Measurements from ENCODE around the gene HTATIP2. TPM values are rescaled to one million over a fixed set of nuclear protein-coding genes. Genes with fewer than 3 reads are reported as not detected.
"Not testable (repeated sequence)": the region's sequence is repeated elsewhere in the genome, so short reads cannot be mapped to it uniquely, and the experiment has no call there.

The HTATIP2 gene
- total RNA-seq, 1 donor from 2014 or later = 20.9 TPM

DNA sequence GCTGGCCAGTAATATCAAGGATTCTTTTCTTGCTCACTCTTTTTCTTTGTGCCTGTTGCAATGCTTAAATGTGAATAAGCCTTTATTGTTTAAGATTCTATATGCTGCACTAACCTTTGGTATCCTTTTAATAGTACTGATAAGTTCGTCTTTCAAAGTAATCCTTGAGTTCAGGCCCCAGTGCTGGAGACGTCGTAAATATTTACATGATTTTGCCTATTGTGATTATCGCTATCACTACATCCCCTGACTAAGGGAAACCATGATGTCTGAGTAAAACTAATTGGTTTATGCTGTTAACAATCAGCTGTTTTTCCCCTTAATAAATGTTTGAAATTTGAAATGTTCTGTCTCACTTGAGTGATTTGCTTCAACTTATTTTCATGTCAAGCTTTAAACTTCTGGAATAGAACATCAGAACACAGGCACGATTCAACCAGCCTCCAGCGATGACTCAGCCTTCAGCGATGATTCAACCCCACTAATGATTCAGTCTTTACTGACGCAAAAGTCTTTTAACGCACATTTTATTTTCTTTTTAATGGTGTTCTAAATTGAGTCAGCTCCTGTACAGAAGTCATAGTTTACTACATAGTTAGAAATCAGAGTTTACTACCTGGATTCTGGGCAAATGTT is 3.9 kb downstream of the HTATIP2 start:
- intact Hi-C loops (cut with micrococcal nuclease) = no loop called here
- DNase-seq (no peak), ATAC-seq (no peak)

DNA sequence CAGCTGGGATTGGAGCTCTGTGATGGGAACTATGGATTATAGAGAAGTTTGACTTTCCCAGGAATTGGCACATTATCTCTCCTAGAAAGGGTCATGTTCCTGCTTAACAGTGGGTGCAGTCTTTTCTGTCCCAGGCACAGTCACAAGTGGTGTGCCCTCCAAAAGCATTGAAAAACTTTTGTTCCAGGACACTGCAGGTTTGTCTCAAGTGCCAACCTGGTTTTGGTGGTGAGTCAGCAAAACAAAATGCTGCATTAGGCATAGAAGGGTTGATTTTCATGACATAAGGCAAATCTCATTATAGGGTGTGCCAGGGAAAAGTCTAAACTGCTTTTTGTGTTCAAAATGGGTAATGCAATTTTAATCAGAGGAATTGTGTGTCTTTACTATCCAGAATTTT is 4.9 kb downstream of the HTATIP2 start:
- DNase-seq (no peak), ATAC-seq (no peak)
- intact Hi-C loops (cut with micrococcal nuclease) = no loop called here

DNA sequence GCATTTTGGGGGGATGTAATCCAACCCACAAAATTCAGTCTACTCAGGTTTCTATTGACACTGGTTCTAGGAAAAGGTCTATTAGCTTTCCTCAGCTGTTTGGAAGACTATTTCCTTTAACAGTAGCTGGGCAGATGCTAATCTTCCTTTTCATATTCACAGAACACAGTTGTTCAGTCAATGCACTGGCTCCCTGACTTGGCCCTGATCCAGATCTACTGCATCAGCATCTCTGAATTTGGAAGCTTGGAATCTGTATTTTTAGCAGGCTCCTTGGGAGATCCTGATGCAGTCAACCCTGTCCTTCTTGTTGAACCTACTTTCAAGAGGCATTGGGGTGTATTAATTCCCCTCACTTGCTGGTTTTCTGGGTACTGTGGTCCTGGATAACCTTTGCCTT is 6.3 kb downstream of the HTATIP2 start:
- DNase-seq = no peak
- intact Hi-C loops (cut with micrococcal nuclease) = no loop called here
- ATAC-seq = no peak

DNA sequence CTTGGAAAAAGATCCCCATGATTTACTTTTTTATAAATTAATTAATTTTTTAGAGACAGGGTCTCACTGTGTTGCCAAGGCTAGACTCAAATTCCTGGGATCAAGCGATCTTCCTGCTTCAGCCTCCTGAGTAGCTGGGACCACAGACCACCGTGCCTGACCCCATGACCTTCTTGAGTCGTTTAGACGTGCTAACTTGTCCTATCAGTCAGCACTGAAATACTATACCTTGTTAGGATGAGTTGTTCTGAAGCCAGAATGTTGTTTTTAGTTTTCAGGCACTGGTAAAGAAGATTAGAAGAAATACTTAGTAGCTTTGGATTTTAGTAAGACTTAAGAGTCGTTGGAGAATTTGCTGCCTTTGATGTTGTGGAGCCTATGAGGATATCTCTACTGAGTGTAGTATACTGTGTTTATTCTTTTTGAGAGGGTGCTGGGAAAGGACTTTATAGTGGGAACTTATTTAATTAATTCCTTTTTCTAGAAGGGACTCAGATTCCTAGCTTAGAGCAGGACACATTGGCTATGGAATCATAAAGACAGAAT is 8.6 kb downstream of the HTATIP2 start:
- no peak for DNase-seq
- ATAC-seq = no peak
- intact Hi-C loops (cut with micrococcal nuclease) = no loop called here

DNA sequence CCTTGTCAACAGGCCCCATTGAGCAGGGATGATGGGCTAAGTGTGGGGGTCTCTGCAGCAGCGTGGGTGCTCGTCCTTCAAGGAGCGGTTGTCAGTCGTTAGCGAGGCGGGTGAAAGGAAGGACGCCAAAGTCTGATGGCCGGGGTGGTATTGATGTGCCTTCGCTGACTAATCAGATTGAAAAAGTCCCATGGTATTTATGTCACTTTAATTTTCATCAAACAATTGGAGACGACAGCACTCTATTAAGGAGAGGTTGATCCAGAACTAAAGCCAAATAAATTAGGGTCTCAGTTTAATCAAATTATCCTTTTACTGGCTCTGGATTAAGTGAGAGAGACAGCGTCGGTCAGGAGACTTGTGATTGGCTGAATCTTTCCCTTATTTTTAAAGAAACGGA is 9.6 kb downstream of the HTATIP2 start:
- intact Hi-C loops (cut with micrococcal nuclease) = no loop called here
- no peak for DNase-seq
- no peak for ATAC-seq

DNA sequence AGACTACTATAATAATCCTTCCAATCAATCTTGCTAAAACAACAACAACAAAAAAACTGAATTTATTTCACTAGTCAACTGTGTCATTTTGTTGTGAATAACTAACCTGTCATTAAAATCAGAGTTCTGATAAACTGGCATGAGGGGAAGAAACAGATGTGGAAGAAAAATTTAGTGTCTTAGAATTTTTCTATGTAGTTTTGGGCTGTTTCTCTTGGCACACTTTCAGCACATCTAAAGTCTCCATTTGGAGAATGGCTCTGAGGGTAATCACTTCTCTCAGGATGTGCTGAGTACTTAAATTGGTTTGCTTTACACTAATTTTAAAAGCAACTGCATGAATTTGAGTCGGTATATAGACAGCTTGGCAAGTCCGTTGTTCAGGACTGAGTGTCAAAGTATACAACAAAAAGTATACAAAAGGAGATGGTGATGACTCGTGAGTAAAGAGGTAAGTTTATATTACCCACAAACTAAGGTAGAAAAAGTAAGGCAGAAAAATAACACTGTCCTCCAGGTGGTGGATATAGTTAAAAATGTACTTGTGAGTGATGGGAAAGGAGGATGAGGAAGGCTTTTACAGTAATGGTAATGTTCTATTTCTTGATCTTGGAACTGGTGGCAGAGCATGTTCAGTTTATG is 10.2 kb downstream of the HTATIP2 start:
- ATAC-seq (no peak), DNase-seq (no peak)
- intact Hi-C loops (cut with micrococcal nuclease) = no loop called here

DNA sequence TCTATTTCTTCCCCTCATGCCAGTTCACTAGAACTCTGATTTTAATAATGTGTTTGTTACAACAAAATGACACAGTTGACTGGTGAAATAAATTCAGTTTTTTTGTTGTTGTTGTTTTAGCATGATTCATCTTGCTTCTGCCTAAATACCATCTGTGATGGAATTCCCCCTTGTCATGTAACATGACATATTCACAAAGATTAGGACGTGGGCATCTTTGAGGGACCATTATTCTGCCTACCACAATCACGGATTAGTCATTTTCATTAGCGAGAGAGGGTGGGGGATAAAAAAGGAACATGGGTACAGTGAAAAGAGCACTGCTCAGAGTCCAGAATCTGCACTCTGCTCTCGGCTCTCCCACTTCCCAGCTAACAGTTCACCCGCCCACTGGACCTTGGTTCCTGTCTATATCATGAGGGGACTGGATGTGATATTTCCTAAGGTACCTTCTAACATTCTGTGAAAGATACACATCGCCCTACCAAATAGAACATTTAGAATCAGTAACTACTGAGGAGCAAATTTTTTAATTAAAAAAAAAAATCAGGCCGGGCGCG is 11.3 kb downstream of the HTATIP2 start:
- intact Hi-C loops (cut with micrococcal nuclease) = no loop called here
- ATAC-seq = no peak
- DNase-seq = no peak

DNA sequence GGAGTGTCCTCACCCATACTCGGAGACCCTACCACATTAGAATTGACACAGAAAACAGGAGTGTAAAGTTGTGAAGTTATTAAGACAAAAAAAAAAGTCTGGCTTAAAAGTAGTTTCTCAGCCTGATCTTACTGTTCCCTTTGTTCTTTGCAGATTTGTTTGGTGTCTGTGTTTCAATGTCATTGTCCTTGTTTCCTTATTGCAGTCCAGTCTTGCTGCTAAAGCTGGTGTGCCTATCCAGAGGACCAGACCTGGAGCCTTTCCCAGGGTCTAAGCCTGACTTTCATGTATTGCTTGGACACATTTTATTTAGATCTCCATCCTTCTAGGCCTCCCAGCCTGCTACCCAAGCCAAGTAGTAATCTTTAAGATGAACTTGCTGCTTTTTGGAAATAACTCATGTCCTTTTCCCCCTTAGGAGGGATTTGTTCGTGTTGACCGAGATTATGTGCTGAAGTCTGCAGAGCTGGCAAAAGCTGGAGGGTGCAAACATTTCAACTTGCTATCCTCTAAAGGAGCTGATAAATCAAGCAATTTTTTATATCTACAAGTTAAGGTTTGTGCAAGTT is 12.7 kb downstream of the HTATIP2 start:
- ATAC-seq (no peak), DNase-seq (no peak)
- intact Hi-C loops (cut with micrococcal nuclease) = no loop called here

GRCh38 chr11:20385996-20386395 is 22.5 kb downstream of the HTATIP2 start:
- intact Hi-C loops (cut with micrococcal nuclease); DNase-seq; ATAC-seq: not testable (repeated sequence)

- DNase-seq (peak; percentile 98), ATAC-seq (peak; percentile 97)
- intact Hi-C loops (cut with micrococcal nuclease) = no loop called here
Observed at GRCh38 chr11:20387261-20388095, 24.0 kb downstream of the HTATIP2 start, which contains the start of gene PRMT3. TSS of gene PRMT3 (plus strand) at chr11:20387716. CDS start at chr11:20387747, 31 bp downstream.

GRCh38 chr11:20388096-20389055 is 24.9 kb downstream of the HTATIP2 start:
- intact Hi-C loops (cut with micrococcal nuclease) = no loop called here

GRCh38 chr11:20397281-20397680 is 33.8 kb downstream of the HTATIP2 start:
- ATAC-seq (no peak), DNase-seq (no peak)
- intact Hi-C loops (cut with micrococcal nuclease) = no loop called here

More at GRCh38 chr11:20388096-20389055, 24.9 kb downstream of the HTATIP2 start:
- DNase-seq (peak; percentile 44), ATAC-seq (peak; percentile 13)

DNA sequence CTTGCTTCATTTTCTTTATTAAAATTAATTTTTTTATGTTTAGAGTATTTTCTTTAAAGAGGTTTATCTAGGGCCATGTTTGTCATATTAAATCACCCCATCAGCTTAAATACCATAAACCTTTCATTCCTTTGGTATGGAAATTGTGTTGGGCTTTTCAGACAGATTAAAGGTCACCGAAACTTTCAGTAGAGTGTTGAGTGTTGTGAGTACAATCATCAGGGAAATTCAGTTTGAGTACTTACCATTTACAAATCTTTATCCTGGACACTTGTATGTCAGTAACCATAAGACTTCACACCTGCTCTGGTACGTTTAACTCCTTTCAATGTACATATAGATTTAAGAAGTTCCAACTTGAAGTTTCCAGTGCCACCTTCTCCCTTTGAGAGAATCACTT is 36.0 kb downstream of the HTATIP2 start:
- DNase-seq = no peak
- no peak for ATAC-seq
- intact Hi-C loops (cut with micrococcal nuclease) = no loop called here

GRCh38 chr11:20403059-20403458 is 39.5 kb downstream of the HTATIP2 start:
- intact Hi-C loops (cut with micrococcal nuclease) = no loop called here
- DNase-seq (no peak), ATAC-seq (no peak)

DNA sequence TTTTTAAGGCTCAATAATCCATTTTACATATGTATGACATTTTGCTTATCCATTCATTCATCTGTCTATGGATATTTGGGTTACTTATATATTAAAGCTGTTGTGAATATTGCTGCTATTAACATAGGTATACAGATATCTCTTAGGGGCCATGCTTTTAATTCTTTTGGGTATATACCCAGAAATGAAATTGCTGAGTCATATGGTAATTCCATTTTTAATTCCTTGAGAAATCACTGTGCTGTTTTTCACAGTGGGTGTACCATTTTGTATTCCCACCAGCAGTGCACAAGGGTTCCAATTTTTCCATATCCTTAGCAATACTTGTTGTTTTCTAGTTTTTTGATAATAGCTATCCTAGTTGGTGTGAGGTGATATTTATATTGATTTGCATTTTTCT is 43.0 kb downstream of the HTATIP2 start:
- DNase-seq (no peak), ATAC-seq (no peak)
- intact Hi-C loops (cut with micrococcal nuclease) = no loop called here

DNA sequence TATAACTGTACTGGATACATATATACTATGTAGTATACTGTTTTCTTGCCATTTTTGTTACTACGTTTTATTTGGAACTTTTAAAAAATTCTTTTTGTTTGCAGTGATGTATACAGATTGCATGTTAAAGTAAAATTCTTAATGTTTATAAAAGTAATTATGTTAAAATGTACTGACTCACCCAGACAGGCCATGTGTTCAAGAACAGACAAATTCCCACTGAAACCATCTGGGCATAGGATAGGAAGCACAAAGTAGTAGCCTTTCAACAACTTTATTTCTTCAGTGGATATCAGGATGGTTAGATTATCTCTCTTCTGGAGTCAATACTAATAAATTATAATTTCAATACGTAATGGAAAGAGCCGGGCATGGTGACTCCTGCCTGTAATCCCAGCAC is 43.8 kb downstream of the HTATIP2 start:
- ATAC-seq = no peak
- intact Hi-C loops (cut with micrococcal nuclease) = no loop called here

GRCh38 chr11:20415432-20415831 is 51.9 kb downstream of the HTATIP2 start:
- intact Hi-C loops (cut with micrococcal nuclease) = no loop called here
- ATAC-seq (no peak), DNase-seq (no peak)

More for the DNA sequence above, 43.8 kb downstream of the HTATIP2 start:
- DNase-seq = no peak

GRCh38 chr11:20417771-20418170 is 54.3 kb downstream of the HTATIP2 start:
- intact Hi-C loops (cut with micrococcal nuclease) = no loop called here
- ATAC-seq = no peak
- DNase-seq = no peak

Measured in left ventricle myocardium superior (tissue), 1 donor.